Natural killer cell treated with Interleukin-12 subunit alpha and Interleukin-12 subunit beta and Interleukin-15 and Interleukin-18, amount 100 ng/mL, for 72 hours (primary cell): Measurements from ENCODE around the gene SNRPB2. TPM values are rescaled to one million over a fixed set of nuclear protein-coding genes. Genes with fewer than 3 reads are reported as not detected.
A peak's percentile ranks its signal among the peaks of the same experiment; 100 is the strongest.

Source experiments
- ATAC-seq, 2 donors: fragments of 150-1000 bp; cut with Tn5 transposase in 1 of 2; sonication (Bioruptor Pico), chemical (Tn5 transposase) in 1 of 2; 2 replicates each; pipeline ENCODE4 v1.10.0; 2021
- DNase-seq: peaks from one replicate; pipeline ENCODE4 v3.0.0; 2022; ENCODE audit warnings: low spot score
- H3K27ac Mint-ChIP-seq, 2 donors: 1 replicate in 1 of 2; 2 replicates in 1 of 2; pipeline ENCODE4 v1.8.0; 2022; ENCODE audit warnings: mixed read lengths in 2 of 2, mild to moderate bottlenecking in 1 of 2, moderate library complexity in 1 of 2
- H3K27me3 Mint-ChIP-seq, 2 donors: 1 replicate in 1 of 2; 2 replicates in 1 of 2; pipeline ENCODE4 v1.8.0; 2022; ENCODE audit warnings: mixed read lengths in 2 of 2
- H3K36me3 Mint-ChIP-seq: one replicate; pipeline ENCODE4 v1.8.0; 2022; ENCODE audit warnings: mixed read lengths
- H3K4me1 Mint-ChIP-seq, 2 donors: 1 replicate in 1 of 2; 2 replicates in 1 of 2; pipeline ENCODE4 v1.8.0; 2022; ENCODE audit warnings: low read depth in 2 of 2, mixed read lengths in 2 of 2, mild to moderate bottlenecking in 1 of 2
- H3K4me3 Mint-ChIP-seq: one replicate; pipeline ENCODE4 v1.8.0; 2022; ENCODE audit warnings: mixed read lengths
- H3K9me3 Mint-ChIP-seq: 2 replicates; pipeline ENCODE4 v1.8.0; 2022; ENCODE audit warnings: mixed read lengths
- total RNA-seq, 2 donors: library from RNA; stranded (reverse); gene quantifications; one replicate each; pipeline ENCODE4 v1.2.3, GENCODE V29; 2022

SNRPB2 gene
- total RNA-seq, 2 donors from 2014 or later, result 80.2 to 99.4 TPM

DNA sequence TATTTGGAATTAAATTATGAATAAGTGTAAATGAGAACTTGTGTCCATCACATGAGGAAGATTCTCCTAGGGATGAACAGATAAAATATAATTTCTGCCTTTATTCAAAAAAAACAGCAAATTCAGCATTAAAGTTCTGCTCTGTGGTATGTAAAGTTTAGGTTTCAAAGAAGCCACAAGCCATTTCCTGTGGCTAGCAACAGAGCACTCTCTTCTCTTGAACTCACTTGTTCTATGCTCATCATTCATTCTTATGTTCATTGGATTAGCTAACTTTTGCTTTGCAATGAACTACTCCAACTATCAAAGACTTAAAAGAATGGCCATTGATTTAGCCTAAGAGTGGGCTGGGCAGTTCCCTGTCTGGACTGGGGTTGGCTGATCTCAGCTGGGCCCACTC, 20.8 kb upstream of the SNRPB2 start:
- H3K9me3 Mint-ChIP-seq, result no peaks in the 10 kb centered on the region
- no peak overlapping the region for H3K27ac Mint-ChIP-seq
- DNase-seq (no peak), ATAC-seq (peak; percentile 75 to 85)
- peak overlapping the region; percentile 53 for H3K4me3 Mint-ChIP-seq
- peaks cover 6% of the 10 kb centered on the region for H3K36me3 Mint-ChIP-seq
- peaks cover 17 to 25% of the 10 kb centered on the region in 2 donors for H3K4me1 Mint-ChIP-seq
- peaks cover 33 to 48% of the 10 kb centered on the region in 2 donors for H3K27me3 Mint-ChIP-seq

DNA sequence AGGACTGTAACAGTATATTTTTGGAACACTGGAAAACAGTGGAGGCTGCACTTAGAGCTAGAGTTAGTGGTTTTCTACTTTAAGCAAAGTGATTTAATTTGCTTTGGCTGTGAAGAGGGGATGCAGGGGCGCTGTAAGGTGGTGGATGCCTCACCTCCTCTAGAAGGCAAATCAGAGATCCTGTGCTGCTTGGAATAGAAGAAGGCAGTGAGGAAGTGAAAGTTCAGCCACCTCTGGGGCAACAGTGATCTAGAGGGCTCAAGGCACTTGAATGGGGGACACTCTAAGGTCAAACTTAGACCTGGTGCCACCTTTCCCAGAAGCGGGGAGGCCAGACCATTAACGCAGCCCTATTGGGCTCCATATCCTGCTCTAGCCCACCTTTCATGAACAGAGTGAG, 19.0 kb upstream of the SNRPB2 start:
- Mint-ChIP-seq H3K27ac (no peak overlapping the region), H3K9me3 (no peaks in the 10 kb centered on the region), H3K4me3 (no peak overlapping the region), H3K4me1 (peaks cover 17 to 25% of the 10 kb centered on the region in 2 donors), H3K27me3 (peaks cover 43 to 55% of the 10 kb centered on the region in 2 donors), H3K36me3 (no peaks in the 10 kb centered on the region)
- ATAC-seq, result no peak
- DNase-seq, result no peak

DNA sequence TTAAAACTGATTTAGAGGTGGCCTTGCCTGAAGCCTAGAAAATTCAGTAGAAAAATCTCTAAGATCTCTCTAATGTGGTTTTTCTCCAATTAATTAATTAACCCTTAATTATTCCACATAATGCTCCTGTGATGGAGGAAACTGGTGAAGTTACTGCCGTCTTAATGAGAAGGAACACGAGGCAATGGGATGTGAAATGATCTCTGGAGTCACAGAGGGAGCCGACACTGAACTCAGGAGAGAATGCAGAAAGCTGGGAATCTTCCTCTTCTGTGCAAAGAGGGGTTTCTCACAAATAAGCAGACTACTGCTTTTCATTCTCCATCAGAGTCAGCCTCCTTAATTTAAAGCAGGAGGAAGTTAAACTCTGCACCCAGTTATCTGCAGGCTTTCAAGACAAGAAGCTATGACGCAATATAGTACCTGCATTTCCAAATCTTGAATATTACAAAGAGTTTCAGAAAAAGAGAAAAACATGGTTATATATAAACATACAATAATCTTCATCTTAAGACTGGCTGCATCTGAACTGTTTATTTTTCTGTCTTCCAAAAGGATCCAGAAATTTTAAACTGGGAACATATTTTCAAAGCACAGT, 18.1 kb upstream of the SNRPB2 start:
- H3K27me3 Mint-ChIP-seq, result peaks cover 45 to 62% of the 10 kb centered on the region in 2 donors
- peaks cover 17 to 25% of the 10 kb centered on the region in 2 donors for H3K4me1 Mint-ChIP-seq
- H3K9me3 Mint-ChIP-seq, result no peaks in the 10 kb centered on the region

DNA sequence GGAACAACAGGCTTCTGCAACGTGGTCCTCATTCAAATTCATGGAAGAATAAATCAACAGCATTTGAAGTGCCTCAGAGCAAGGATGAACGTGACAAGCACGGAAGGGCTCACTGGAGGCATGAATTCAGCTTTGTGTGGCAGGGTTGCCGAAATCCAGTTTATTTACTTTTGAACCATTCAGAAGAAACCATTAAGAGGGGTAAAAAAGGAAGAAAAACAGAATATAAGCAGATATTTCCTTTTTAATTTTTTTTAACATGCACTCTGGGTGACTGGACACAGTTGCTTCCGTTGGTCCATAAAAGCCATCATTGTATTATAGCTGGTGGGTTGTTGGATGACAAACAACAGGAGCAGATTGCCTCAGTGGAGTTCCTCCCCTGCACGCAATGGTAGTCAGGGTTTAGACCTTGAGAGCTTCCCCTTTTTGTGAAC, 17.3 kb upstream of the SNRPB2 start:
- Mint-ChIP-seq H3K36me3 (no peaks in the 10 kb centered on the region), H3K27me3 (peaks cover 42 to 65% of the 10 kb centered on the region in 2 donors)

More for the DNA sequence above, 18.1 kb upstream of the SNRPB2 start:
- DNase-seq, result no peak
- Mint-ChIP-seq H3K36me3 (no peaks in the 10 kb centered on the region), H3K27ac (no peak overlapping the region), H3K4me3 (no peak overlapping the region)
- no peak for ATAC-seq

DNA sequence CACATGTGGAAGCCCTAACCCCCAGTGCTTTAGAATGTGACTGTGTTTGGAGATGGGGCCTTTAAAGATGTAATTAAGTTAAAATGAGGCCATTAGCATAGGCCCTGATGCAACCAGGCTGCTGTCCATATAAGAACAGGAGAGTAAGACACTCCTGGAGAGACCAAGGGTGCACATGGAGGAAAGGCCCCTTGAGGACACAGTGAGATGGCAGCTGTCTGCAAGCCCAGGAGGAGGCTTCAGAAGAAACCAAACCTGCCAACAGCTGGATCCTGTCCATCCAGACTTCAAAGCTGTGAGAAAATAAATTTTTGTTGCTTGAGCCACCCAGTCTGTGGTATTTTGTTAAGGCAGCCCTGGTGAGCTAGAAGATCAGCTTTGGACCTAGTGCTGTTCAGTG, 16.8 kb upstream of the SNRPB2 start:
- Mint-ChIP-seq H3K9me3 (no peaks in the 10 kb centered on the region), H3K4me3 (no peak overlapping the region), H3K27me3 (peaks cover 39 to 66% of the 10 kb centered on the region in 2 donors), H3K4me1 (peaks cover 13 to 21% of the 10 kb centered on the region in 2 donors), H3K27ac (no peak overlapping the region), H3K36me3 (no peaks in the 10 kb centered on the region)
- no peak for DNase-seq
- no peak for ATAC-seq

More for the DNA sequence above, 17.3 kb upstream of the SNRPB2 start:
- DNase-seq, result no peak
- no peaks in the 10 kb centered on the region for H3K9me3 Mint-ChIP-seq
- ATAC-seq, result no peak
- H3K4me3 Mint-ChIP-seq, result no peak overlapping the region
- H3K4me1 Mint-ChIP-seq, result peaks cover 17 to 25% of the 10 kb centered on the region in 2 donors
- no peak overlapping the region for H3K27ac Mint-ChIP-seq

DNA sequence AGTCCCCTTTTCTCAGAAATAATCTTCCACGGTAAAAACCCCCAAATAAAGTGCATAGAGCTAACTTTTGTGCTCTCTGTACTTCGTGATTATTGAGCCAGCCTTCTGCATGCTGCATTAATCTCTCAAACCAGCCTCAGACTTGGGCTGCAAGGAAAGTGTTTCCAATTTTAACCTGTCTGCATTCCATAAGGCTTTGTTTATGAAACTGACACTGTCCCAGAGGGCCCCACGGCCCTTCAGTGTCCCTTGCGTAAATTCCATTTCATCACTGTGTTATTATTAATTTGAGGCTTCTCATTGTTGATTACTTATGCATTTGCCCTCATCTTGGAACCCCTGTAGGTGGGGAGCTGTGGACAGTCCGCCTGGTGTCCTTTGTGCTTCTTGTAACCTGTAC, 15.6 kb upstream of the SNRPB2 start:
- no peaks in the 10 kb centered on the region for H3K9me3 Mint-ChIP-seq
- peaks cover 6 to 9% of the 10 kb centered on the region in 2 donors for H3K4me1 Mint-ChIP-seq
- H3K27ac Mint-ChIP-seq, result no peak overlapping the region
- H3K27me3 Mint-ChIP-seq, result peaks cover 44 to 71% of the 10 kb centered on the region in 2 donors
- ATAC-seq (no peak), DNase-seq (no peak)
- no peaks in the 10 kb centered on the region for H3K36me3 Mint-ChIP-seq
- H3K4me3 Mint-ChIP-seq, result no peak overlapping the region

DNA sequence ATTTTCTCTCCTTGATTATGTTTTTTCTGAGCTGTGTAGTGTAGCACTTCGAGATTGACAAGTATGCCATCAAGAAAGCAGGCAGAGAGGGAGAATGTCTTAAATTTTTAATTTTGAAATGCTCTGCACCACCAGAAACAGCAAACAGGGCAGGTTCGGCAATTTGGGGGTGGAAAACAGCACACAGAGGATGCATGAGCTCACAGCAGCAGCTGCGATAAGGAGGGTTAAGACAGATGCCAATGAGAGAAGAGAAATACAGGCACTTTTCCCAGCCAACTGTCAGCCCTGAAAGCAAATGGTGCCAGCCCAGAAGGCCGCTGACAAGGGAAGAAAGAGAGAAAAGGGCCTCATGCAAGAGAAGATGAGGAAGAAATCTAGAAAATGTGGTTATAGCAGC, 15.1 kb upstream of the SNRPB2 start:
- H3K27me3 Mint-ChIP-seq, result peaks cover 44 to 75% of the 10 kb centered on the region in 2 donors
- DNase-seq (no peak), ATAC-seq (no peak)
- H3K9me3 Mint-ChIP-seq, result no peaks in the 10 kb centered on the region
- H3K27ac Mint-ChIP-seq, result no peak overlapping the region
- H3K36me3 Mint-ChIP-seq, result no peaks in the 10 kb centered on the region
- H3K4me1 Mint-ChIP-seq, result peaks cover 4 to 6% of the 10 kb centered on the region in 2 donors
- no peak overlapping the region for H3K4me3 Mint-ChIP-seq

DNA sequence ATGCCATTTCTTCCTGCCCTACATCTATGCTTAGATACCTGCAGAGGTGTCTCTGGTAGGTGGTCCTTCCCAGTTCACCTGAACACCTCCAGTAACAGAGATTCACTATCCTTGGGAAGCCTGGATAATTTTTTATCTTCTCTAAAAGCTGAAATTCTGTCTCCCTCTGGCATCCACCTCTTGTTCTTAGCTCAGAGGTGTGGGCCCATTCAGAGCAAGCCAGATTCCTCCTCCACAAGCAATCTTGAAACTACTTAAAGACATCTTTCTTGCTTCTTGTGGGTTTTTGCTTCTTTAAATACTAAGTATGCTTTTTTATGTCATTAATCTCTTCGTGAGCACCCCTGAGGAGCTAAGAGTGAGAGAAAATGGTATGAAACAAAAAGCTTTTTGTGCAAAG, 10.4 kb upstream of the SNRPB2 start:
- Mint-ChIP-seq H3K27ac (no peak overlapping the region), H3K36me3 (no peaks in the 10 kb centered on the region), H3K4me3 (no peak overlapping the region), H3K4me1 (no peaks in the 10 kb centered on the region), H3K9me3 (no peaks in the 10 kb centered on the region), H3K27me3 (peaks cover 46 to 91% of the 10 kb centered on the region in 2 donors)
- ATAC-seq (no peak), DNase-seq (no peak)

DNA sequence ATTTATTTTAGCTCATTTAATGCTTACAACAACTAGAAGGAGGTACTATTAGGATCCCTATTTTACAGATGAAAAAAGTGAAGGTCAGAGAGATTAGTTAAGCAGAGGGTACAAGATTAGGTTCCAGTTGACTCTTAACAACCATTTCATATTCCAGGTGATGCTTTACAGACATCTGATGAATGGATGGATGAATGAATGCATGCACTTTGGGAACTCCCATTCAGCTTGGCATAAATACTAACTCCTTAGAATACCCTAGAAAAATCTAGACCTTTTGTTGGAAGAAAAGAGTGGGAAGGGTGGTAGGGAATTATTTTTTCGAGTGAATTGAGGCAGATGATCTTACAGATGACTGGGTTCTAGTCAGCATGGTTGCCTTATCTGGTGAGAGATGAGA, 746 bp upstream of the SNRPB2 start:
- H3K27me3 Mint-ChIP-seq, result peaks cover 14 to 26% of the 10 kb centered on the region in 2 donors
- H3K4me3 Mint-ChIP-seq, result peak overlapping the region; percentile 95
- peaks cover 33% of the 10 kb centered on the region for H3K36me3 Mint-ChIP-seq
- no peaks in the 10 kb centered on the region for H3K9me3 Mint-ChIP-seq
- peak overlapping the region; percentile 99 to 100 for H3K27ac Mint-ChIP-seq
- DNase-seq (no peak), ATAC-seq (no peak)
- H3K4me1 Mint-ChIP-seq, result peaks cover 35 to 46% of the 10 kb centered on the region in 2 donors

DNA sequence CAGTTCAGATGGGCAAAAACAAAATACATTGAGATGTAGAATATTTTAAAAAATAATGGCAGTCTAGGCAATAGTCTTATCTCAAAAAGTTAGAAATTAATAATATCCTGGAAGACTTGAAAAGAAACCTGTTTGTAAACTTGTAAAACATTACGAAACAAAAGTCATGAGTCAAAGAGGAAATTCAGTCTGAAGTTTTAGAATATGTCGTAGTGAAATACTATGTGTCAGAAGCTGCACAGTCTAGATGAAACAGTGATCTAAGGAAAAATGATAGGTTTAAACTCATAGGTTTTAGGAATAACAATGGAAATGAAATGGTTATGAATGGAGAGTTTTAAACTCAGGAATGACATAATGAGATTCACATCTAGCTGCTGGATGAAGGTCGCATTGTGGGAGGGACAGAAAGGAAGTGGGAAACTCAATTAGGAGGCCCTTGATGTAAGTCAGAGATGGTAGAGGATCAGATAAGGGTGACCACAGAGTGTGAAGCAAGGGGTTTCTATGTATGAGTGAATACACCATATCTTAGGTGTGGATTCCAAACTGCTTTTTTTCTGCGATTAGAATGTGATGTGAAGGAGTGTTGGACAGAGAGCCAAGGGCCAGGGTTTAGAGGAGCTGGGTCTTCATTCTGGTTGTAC, 2.8 kb downstream of the SNRPB2 start:
- Mint-ChIP-seq H3K4me3 (peak overlapping the region; percentile 78), H3K4me1 (peaks cover 54 to 64% of the 10 kb centered on the region in 2 donors), H3K27me3 (peaks cover 4 to 9% of the 10 kb centered on the region in 2 donors), H3K36me3 (peaks cover 46% of the 10 kb centered on the region), H3K27ac (peak overlapping the region; percentile 77 to 89), H3K9me3 (no peaks in the 10 kb centered on the region)
- no peak for DNase-seq
- peak; percentile 61 to 74 for ATAC-seq

DNA sequence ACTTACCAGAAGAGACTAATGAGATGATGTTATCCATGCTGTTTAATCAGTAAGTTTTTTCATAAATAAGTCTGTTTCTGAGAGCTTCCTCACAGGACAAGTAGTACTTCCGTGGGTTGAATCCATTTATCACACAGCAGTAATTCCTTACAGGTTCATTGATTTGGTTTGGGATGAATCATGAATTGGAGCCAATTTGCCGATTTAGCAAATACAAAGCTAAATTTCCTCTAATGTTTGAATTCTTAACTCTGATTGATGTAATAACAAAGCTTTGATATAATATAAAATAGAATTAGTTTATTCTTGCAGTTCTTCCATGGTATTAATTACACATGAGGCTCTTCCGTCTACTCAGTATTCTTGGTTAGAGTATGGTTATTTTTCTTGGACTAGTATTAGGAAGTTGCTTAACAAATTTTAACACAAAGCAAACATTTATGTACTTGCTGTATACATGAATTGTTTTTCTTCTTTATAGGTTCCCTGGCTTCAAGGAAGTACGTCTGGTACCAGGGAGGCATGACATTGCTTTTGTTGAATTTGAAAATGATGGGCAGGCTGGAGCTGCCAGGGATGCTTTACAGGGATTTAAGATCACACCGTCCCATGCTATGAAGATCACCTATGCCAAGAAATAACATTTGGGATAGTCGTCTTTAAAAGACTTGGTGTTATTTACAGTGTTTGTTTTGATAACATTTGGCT, 10.7 kb downstream of the SNRPB2 start:
- Mint-ChIP-seq H3K4me3 (no peak overlapping the region), H3K27ac (no peak overlapping the region), H3K36me3 (peaks cover 43% of the 10 kb centered on the region), H3K27me3 (peaks cover 0 to 4% of the 10 kb centered on the region in 2 donors), H3K4me1 (peaks cover 6% of the 10 kb centered on the region in 2 donors), H3K9me3 (no peaks in the 10 kb centered on the region)
- DNase-seq, result no peak
- no peak for ATAC-seq

DNA sequence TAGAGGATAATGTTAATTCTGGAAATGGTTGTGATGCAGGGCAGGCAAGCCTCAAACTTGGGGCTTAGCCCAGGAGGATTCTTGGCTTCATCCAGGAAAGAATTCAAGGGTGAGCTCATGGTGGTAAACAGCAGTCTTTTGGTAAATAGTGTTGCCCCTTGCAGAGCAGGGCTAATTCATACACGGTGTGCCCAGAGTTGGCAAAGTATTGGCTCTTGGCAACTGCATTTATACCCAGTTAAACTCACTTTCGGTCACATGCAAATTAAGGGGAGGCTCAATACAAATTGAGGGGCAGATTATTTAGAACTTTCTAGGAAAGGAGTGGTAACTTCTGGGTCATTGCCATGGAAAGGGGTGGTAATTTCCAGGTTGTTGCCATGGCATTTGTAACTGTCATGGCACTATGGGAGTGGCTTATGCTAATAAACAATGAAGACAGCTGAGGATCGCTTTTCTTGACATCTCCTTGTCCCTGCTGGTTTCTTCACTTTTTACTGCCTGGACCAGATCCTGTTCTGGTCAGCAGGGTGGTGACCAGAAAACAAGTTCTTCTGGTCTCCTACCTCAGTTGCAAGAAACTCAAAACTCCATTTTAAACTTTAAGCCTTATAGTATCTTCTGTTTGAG, 14.5 kb downstream of the SNRPB2 start:
- Mint-ChIP-seq H3K36me3 (peaks cover 27% of the 10 kb centered on the region), H3K27me3 (peaks cover 15 to 21% of the 10 kb centered on the region in 2 donors), H3K4me1 (no peaks in the 10 kb centered on the region), H3K9me3 (no peaks in the 10 kb centered on the region), H3K4me3 (no peak overlapping the region), H3K27ac (no peak overlapping the region)
- ATAC-seq, result no peak
- DNase-seq, result no peak

DNA sequence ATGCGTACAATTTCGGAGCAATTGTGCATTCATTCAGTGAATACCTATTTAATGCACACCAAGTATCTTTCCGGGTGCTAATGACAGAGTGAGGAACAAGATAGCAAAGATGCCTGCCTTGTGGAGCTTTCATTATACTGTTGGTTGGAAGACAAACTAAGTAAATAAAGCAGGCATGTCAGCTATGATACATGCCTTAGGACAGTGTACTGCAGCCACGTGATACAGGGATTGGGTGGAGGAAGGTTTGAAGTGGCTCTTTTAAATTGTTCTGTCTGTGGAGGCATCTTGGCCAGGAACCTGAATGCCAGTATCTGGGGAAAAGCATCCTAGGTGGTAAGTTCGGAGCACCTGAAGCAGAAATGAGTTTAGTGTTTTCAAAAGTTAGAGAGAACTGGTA, 15.4 kb downstream of the SNRPB2 start:
- H3K36me3 Mint-ChIP-seq, result peaks cover 17% of the 10 kb centered on the region
- no peaks in the 10 kb centered on the region for H3K9me3 Mint-ChIP-seq
- ATAC-seq, result no peak
- H3K27me3 Mint-ChIP-seq, result peaks cover 20 to 30% of the 10 kb centered on the region in 2 donors
- no peak overlapping the region for H3K4me3 Mint-ChIP-seq
- DNase-seq, result no peak
- H3K27ac Mint-ChIP-seq, result no peak overlapping the region
- H3K4me1 Mint-ChIP-seq, result no peaks in the 10 kb centered on the region
